ENCODE measurements around the gene EFCAB11.
"Not testable (repeated sequence)": the region's sequence is repeated elsewhere in the genome, so short reads cannot be mapped to it uniquely, and the experiment has no call there.

Gene EFCAB11

DNA sequence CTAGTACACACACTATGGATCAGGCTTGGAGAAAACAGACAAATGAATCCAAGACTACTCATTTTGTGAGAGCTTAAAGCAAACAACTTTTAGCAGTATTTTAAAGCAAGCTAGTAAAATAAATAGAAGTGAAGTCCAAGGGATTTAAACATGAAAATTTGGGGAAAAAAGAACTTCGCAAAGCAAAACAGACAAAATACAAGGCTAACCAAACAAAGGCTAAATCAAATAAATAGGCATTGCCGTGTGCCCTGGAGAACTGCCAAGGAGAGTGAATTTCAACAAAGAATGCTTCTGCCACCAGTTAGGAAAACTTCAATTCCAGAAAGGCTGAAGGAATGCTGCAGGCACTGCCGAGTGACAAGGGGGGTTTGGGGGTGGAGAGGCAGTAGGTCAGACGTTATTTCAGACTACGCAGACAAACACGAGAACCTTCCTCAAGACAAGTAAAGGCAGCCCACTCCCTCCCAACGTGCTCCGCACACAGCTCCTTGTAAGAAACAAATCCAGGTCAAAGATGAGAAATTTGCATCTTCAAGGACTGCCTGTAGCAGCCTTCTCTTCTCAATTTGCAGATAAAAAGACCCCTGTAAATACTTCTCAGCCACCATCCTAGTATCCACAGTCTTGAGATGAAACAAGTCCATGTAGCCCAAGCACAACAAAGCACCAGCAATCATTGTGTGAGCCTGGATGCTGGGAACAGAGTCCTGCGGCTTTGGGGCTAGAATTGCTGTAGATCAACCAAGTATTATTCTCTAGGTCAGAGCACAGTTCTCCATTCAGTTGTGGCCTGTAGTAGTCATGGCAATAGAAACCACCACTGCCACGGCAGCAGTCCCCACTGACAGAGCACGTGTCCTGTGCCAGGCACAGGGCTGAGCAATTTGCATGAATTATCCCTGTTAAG, 43.3 kb downstream of the EFCAB11 start:
- no peak for DNase-seq (ENCODE audit: low spot score)

- no peak for DNase-seq (ENCODE audit: low spot score)
Observed at GRCh38 chr14:89910691-89911009, 43.9 kb downstream of the EFCAB11 start.

GRCh38 chr14:89909586-89909985, 44.9 kb downstream of the EFCAB11 start:
- no peak for DNase-seq (ENCODE audit: low spot score)

DNA sequence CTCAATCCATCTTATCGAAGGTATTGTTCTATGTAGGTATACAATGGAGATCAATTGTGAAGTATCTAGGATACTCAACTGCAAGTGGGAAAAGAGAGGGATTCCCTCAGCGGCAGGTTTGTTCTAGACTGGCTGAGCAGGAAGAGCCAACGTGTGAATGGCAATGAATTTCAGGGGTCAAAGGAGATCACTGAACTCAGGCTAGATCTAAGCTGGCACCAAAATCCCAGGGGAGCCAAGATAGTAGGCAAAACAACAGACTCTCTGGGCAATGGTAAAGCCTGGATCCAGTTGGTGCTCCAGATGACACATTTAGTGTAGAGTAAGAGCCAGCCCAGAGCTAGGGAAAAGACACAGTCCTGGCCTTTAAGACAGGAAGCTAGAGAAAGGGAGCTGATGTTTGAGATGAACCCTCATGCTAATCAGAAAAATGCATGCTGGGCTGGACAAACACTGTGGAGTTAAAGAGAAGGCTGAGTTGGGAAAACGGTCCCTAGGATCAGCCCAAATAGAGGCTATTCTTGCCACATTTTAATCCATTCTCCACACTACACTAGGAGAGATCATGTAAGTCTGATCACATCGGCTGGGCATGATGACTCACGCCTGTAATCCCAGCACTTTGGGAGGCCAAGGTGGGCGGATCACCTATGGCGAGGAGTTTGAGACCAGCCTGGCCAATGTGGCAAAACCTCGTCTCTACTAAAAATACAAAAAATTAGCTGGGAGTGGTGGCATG, 45.6 kb downstream of the EFCAB11 start:
- DNase-seq (ENCODE audit: low spot score) = no peak

GRCh38 chr14:89907655-89908054, 46.9 kb downstream of the EFCAB11 start:
- DNase-seq (ENCODE audit: low spot score) = no peak

GRCh38 chr14:89906000-89906399, 48.5 kb downstream of the EFCAB11 start:
- DNase-seq (ENCODE audit: low spot score) = no peak

GRCh38 chr14:89903340-89903952, 51.1 kb downstream of the EFCAB11 start:
- no peak for DNase-seq (ENCODE audit: low spot score)

- DNase-seq (ENCODE audit: low spot score) = no peak
Observed at GRCh38 chr14:89902881-89903280, 51.6 kb downstream of the EFCAB11 start.

GRCh38 chr14:89900802-89901201, 53.7 kb downstream of the EFCAB11 start:
- no peak for DNase-seq (ENCODE audit: low spot score)

DNA sequence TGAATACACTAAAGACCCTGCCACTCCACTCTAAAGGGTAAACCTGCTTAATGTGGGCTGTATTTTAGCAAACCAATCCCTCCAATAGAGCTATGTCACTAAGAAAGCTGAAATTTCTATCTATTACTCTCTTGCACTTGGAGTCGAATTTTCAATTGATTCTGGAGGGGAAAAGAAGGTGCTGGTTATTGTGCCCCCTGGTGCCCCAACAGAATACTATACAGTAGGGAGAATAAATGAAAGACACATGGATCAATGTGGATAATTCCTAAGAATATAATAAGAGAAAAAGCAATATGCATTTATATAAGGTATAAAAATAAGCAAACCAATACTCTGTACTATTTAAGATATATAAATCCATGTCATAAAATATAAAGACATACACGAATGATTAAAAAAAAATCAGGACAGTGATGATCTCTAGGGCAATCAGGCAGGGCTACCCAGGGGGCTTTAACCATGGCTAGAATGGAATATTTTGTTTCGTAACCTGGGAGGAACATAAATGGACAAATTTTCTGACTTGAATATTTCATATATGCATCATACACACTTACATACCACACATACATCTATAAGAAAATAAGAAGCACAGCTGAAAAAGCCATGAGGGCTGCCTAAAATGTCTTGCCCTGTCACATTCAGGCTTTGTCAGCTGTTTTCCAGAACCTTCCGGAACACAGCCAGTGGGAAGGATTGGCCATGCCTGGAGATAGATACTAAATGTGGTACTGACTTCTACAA, 54.4 kb downstream of the EFCAB11 start:
- no peak for DNase-seq (ENCODE audit: low spot score)

DNA sequence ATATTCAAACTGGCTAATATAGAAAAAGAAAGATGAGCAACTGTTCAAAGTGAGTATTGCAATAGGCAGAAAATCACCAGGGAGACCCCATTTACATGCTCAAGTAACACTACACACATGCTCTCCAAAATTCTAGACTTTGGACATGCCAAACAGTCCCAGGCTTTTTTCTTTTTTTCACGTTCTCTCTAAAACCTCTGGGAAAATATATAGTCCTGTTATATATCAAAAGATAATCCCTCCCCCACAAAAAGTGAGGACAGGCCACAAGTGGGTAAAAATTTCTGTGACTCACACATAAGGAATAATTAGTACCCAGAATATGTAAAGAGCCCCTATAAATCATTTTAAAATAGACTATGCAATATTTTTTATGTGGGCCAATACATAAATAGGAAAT, 55.2 kb downstream of the EFCAB11 start:
- no peak for DNase-seq (ENCODE audit: low spot score)

GRCh38 chr14:89893388-89893787, 61.1 kb downstream of the EFCAB11 start:
- DNase-seq (ENCODE audit: low spot score) = not testable (repeated sequence)

DNA sequence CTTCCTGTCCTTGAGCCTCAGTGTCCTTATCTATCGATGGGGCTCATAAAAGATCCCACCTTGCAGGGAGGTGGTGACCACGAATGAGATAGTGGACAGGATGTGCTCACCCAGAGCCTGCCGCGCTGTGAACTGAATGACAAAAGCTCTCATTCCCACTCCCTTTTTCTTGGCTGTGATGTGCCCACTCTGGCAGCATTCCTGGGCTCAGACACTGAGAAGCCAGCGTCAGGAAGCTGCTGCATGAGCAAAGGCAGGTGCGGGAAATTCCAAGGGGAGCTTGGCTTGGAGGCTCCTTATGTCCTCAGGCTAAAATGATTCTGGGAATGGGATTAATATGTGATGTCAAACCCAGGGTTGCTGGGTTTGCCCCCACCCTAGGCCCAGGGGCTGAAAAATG, 61.6 kb downstream of the EFCAB11 start:
- no peak for DNase-seq (ENCODE audit: low spot score)

DNA sequence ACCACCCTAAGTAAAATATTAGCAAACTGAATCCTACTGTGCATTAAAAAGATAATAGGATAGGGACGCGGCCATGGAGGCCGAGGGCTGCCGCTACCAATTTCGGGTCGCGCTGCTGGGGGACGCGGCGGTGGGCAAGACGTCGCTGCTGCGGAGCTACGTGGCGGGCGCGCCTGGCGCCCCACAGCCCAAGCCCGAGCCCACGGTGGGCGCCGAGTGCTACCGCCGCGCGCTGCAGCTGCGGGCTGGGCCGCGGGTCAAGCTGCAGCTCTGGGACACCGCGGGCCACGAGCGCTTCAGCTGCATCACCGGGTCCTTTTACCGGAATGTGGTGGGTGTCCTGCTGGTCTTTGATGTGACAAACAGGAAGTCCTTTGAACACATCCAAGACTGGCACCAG, 62.8 kb downstream of the EFCAB11 start:
- DNase-seq (ENCODE audit: low spot score) = not testable (repeated sequence)

DNA sequence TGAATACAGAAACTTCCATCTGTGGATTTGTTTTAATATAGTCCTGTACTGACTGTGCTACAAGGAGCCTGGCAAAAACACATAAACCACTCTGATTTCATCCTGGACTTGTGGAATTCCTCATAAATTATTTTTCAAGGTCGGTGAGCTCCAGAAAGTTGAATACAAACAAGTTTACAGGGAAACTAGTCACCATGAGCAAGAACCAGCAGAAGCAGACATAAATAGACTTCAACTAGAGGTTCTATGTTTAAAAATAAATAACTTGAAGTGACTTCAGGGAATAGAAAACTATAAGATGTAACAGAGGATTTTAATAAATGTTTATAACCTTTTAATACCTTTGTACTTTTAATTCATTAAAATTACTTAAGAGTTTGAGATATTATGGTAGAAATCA, 63.5 kb downstream of the EFCAB11 start:
- DNase-seq (ENCODE audit: low spot score) = no peak

DNA sequence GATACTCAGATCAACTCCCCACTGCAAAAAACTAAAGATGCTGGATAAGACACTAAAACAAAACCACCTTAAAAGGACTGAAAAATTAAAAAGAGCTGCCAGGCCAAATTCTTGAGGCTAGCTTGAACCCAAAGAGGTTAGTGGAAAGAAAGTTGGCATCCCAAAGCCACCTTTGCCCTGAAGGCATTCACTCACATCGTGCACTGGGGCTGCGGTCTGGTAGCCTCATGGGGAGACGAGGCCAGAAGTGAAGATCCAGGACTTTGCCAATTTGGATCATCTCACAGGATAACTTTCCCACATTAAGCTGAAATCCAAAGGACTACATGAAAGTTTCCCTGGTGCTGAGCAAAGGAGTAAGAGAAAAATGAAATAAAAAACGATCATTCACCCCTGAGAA, 63.9 kb downstream of the EFCAB11 start:
- no peak for DNase-seq (ENCODE audit: low spot score)

GRCh38 chr14:89889626-89890025, 64.9 kb downstream of the EFCAB11 start:
- no peak for DNase-seq (ENCODE audit: low spot score)

DNA sequence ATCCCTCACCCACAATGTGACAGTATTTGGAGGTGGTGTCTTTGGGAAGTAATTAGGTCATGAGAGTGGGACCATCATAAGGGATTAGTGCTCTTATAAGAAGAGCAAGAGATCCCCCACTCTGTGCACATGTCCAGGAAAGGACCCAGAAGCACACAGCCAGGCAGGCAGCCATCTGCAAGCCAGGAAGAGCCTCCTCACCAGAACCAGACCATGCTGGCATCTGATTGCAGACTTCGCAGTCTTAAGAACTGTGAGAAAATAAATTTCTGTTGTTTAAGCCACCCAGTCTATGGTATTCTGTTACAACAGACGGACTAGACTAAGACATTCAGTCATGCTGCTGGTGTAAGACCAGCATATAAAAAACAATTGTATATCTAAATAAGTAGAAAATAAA, 69.8 kb downstream of the EFCAB11 start:
- DNase-seq (ENCODE audit: low spot score) = no peak

DNA sequence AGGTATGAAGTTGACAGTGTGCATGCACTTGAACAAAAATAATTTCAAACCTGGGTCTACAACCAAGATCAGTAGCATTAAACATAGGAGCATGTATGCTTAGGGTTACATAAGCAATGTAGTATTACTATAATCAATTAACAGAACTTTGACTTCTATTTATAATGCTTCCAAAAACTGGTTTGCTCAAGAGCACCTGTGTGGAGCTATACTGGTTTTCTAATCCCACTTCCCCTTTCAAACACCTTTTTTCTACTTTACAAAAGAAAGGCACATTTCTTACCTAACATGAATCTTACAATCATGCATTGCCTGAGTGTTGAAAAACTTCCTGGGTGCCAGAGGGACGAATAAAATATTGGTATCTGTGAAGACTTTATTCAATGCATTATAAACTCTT, 72.7 kb downstream of the EFCAB11 start:
- no peak for DNase-seq (ENCODE audit: low spot score)

DNA sequence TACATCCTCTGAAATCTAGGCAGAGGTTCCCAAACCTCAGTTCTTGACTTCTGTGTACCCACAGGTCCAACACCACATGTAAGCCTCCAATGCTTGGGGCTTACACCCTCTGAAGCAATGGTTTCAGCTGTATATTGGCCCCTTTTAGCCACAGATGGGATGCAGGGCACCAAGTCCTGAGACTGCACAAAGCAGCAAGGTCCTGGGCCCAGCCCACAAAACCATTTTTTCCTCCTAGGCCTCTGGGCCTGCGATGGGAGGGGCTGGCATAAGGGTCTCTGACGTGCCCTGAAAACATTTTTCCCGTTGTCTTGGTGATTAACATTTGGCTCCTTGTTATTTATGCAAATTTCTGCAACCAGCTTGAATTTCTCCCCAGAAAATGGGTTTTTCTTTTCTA, 80.4 kb downstream of the EFCAB11 start:
- not testable (repeated sequence) for DNase-seq (ENCODE audit: low spot score)

DNA sequence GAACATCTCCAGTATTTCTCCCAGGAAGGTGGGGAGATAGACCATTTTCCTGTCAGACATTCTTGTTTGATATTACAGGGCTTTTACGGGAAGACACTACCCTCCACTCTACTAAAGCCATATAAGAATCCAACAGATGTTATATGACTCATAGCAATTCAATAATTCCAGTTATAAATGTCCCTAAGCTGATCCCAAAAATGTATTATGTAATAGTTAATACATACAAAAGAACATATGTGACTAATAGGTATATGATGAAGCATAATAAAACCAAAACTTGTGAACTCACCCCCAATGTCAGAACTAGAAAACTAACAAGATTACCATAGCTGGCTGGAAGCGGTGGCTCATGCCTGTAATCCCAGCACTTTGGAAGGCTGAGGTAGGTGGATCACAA, 84.2 kb downstream of the EFCAB11 start:
- no peak for DNase-seq (ENCODE audit: low spot score)

- no peak for DNase-seq (ENCODE audit: low spot score)
Observed at GRCh38 chr14:89869606-89870005, 84.9 kb downstream of the EFCAB11 start.

Measured in kidney capillary endothelial cell (primary cell).